ENCODE data around the gene RNASE11.

DNA sequence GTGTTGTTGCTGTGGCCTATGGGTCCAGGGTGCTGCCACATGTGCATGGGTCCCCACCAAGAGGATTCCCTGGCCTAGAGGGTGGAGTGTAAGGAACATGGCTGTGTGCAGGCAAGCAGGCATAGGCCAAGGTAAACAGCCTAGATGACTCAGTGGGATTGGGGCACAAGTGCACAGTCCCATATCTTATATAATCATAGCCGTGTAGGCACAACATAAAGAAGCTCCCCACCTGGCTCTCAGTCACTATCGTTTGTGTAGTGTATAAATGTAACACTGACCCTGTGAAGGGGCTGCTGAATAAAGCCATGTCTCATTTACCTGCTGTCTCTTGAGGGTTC, 19.1 kb upstream of the RNASE11 start:
- TF ChIP-seq, protein P1, sequence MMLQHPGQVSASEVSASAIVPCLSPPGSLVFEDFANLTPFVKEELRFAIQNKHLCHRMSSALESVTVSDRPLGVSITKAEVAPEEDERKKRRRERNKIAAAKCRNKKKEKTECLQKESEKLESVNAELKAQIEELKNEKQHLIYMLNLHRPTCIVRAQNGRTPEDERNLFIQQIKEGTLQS (IDR thresholded peaks at IDR 0.05; ENCODE audit: borderline replicate concordance, extremely low read depth, low read depth, low read length) = no peak
- TF ChIP-seq NR2C2 (IDR thresholded peaks at IDR 0.05; ENCODE audit: borderline replicate concordance, control insufficient read depth, insufficient read length, low read depth) (no peak), JUND (IDR thresholded peaks at IDR 0.05; ENCODE audit: low read depth, low read length) (no peak), HDGF (IDR thresholded peaks at IDR 0.05) (no peak), SP1 (IDR thresholded peaks at IDR 0.05; ENCODE audit: low read depth, low read length) (no peak)
- TF ChIP-seq, protein P2, sequence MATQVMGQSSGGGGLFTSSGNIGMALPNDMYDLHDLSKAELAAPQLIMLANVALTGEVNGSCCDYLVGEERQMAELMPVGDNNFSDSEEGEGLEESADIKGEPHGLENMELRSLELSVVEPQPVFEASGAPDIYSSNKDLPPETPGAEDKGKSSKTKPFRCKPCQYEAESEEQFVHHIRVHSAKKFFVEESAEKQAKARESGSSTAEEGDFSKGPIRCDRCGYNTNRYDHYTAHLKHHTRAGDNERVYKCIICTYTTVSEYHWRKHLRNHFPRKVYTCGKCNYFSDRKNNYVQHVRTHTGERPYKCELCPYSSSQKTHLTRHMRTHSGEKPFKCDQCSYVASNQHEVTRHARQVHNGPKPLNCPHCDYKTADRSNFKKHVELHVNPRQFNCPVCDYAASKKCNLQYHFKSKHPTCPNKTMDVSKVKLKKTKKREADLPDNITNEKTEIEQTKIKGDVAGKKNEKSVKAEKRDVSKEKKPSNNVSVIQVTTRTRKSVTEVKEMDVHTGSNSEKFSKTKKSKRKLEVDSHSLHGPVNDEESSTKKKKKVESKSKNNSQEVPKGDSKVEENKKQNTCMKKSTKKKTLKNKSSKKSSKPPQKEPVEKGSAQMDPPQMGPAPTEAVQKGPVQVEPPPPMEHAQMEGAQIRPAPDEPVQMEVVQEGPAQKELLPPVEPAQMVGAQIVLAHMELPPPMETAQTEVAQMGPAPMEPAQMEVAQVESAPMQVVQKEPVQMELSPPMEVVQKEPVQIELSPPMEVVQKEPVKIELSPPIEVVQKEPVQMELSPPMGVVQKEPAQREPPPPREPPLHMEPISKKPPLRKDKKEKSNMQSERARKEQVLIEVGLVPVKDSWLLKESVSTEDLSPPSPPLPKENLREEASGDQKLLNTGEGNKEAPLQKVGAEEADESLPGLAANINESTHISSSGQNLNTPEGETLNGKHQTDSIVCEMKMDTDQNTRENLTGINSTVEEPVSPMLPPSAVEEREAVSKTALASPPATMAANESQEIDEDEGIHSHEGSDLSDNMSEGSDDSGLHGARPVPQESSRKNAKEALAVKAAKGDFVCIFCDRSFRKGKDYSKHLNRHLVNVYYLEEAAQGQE (IDR thresholded peaks at IDR 0.05; ENCODE audit: low read depth, low read length) = no peak
- TF ChIP-seq, protein P3, sequence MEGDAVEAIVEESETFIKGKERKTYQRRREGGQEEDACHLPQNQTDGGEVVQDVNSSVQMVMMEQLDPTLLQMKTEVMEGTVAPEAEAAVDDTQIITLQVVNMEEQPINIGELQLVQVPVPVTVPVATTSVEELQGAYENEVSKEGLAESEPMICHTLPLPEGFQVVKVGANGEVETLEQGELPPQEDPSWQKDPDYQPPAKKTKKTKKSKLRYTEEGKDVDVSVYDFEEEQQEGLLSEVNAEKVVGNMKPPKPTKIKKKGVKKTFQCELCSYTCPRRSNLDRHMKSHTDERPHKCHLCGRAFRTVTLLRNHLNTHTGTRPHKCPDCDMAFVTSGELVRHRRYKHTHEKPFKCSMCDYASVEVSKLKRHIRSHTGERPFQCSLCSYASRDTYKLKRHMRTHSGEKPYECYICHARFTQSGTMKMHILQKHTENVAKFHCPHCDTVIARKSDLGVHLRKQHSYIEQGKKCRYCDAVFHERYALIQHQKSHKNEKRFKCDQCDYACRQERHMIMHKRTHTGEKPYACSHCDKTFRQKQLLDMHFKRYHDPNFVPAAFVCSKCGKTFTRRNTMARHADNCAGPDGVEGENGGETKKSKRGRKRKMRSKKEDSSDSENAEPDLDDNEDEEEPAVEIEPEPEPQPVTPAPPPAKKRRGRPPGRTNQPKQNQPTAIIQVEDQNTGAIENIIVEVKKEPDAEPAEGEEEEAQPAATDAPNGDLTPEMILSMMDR (IDR thresholded peaks at IDR 0.05 in 2 of 3, conservative IDR thresholded peaks at IDR 0.05 in 1 of 3; ENCODE audit: control insufficient read depth in 2 of 3, extremely low read depth in 1 of 3, insufficient read depth in 1 of 3, low read depth in 3 of 3, low read length in 3 of 3) = no peak
